GM21529 (cell line): ENCODE measurements around the gene ANKRD11.
"Not testable (repeated sequence)": the region's sequence is repeated elsewhere in the genome, so short reads cannot be mapped to it uniquely, and the experiment has no call there.

Experiments
- ATAC-seq: cut with Tn5 transposase; IDR thresholded peaks from one replicate; pipeline ENCODE4 v1.9.1; 2021; ENCODE audit not compliant: unreplicated experiment

The ANKRD11 gene

DNA sequence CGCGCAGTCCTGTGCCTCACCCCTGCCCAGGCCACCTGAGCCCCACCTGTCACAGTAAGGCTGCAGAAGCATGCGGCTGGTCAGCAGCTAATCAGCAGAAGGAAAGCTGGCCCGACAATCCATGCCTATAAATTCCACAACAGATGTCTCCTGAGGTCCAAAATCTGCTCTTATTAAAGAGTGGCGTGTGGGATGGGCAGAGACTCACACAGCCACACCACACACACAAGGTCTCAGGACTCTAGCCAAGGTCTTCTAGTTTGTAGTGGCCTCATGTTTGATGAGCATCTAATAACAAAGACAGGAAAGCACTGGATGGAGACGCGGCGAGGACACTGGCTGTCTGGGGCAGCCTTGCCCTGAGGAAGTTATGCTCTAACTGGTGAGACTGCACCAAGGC is 55.9 kb downstream of the ANKRD11 start:
- no peak for ATAC-seq

GRCh38 chr16:89433363-89433984 is 56.9 kb downstream of the ANKRD11 start:
- not testable (repeated sequence) for ATAC-seq

DNA sequence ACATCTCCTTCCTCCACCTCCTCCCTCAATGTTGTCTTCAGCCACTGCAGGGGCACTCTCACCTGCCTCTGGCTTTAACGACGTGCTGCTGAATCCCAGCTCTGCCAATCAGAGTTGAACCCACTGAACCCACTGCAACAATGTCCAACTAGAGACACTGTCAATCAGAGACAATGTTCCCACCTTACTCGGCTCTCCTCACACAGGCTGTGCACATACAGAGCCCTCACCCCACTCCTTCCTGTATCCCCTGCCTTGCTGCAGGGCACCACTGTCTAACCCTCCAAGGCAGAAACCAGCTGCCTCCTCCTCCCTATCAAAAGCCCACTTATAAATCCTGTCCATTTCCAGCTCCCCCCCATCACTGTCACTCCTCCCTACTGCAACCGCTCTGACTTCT is 58.7 kb downstream of the ANKRD11 start:
- no peak for ATAC-seq

- ATAC-seq: no peak
Observed at GRCh38 chr16:89431158-89431584, 59.2 kb downstream of the ANKRD11 start.

DNA sequence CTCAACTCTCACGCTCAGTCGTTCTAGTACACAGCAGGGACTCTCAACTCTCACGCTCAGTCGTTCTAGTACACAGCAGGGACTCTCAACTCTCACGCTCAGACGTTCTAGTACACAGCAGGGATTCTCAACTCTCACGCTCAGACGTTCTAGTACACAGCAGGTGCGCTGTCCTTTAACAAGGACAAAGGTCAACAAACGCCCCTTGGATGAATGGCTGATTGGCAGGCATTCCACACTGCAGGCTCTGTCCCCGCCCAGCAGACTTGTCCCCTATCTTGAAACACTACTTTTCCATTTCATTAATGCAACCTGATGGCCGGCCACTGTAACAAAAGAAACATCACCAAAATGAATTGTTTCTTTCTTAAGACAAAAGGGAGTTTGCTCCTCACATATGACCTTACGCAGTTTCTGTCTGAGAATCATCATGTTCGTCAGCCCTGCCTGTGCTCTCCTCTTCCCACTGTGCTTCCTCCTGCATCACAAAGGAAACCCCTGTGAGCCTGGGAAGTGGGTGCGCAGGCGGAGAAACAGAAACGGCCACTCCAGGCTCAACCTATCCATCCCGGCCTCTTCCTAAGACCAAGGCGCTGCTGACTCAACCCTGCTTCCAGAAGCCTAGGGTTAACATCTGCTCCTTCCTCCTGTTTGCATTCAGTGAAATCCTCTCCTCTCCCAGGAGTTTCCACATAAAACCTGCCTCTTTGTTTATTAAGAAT is 59.8 kb downstream of the ANKRD11 start:
- ATAC-seq: no peak

DNA sequence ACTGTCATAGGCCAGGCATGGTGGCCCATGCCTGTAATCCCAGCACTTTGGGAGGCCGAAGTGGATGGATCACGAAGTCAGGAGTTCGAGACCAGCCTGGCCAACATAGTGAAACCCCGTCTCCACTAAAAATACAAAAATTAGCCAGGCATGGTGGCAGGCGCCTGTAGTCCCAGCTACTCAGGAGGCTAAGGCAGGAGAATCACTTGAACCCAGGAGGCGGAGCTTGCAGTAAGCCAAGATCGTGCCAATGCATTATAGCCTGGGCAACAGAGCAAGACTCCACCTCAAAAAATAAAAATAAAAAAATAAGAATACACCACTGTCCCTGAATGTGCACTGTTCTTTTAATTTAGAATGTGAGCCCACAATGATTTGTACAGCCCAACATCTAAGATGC is 61.8 kb downstream of the ANKRD11 start:
- ATAC-seq: not testable (repeated sequence)

DNA sequence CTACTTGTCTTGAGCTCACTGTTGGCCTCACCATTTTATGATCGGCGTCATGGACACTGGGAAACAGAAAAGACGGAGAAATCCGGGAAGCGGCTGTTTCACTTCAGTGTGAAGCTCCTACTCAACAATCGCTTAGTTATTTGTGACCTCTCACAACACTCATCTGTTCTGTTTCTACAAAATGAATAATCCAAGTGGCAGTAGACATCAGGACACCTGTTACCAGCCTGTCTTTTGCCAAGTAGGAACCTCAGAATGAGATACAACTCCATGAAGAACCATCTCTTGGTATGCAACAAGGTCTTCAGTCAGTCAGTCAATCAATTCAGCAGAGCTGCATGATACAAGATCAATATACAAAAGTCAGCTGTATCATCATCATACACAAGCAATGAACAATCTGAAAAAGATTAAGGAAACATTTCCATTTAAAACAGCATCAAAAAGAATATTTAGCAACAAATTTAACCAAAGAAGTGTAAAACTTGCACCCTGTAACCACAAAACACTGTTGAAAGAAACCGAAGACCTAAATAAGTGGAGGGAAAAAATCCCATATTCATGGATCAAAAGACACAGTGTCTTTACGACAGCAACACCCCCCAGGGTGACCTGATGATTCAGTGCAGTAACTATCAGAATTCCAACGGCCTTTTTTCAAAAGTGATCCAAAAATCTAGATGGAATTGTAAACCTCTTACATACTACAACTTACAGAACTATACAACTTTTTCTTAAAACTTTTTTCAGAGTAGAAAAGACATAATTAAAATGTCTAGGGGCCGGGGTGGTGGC is 63.4 kb downstream of the ANKRD11 start:
- no peak for ATAC-seq

DNA sequence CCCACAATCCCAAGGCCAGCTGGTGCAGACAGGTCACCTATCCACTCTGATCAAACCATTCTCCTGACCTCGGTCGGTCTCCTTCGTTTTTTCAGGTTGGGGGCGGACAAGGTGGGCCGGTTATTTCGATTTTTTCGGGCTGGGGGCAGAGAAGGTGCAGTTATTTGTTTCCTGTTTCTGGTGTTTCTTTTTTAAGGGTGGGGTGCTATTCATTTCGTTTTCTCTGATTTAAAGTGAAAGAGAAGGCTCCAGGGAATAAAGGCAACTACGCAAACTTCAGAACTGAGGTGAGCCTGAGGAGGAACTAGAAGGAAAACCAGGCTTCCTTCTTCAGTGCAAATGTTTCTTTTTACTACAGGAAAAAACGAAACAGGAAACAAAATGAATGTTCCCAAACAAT is 64.8 kb downstream of the ANKRD11 start:
- no peak for ATAC-seq

GRCh38 chr16:89423681-89424260 is 66.6 kb downstream of the ANKRD11 start:
- no peak for ATAC-seq

GRCh38 chr16:89422905-89423630 is 67.3 kb downstream of the ANKRD11 start:
- peak; percentile 64 for ATAC-seq

DNA sequence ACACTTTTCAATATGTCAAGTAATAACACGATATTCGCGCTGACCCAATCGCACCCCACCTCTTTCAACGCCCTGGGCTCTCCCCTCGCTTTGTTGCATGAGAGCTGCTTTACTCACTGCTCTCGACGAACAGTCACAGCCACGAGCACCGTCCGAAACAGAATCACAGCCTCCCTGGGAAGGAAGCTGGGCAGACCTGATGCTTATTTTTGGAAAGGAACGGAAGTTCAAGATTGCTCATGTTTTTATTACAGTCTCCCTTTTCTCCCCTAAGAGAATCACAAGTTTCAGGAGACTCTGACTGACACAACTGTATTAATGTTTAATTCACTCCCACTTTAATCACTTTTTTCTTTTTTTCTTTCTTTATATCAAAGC is 67.8 kb downstream of the ANKRD11 start:
- peak; percentile 83 for ATAC-seq

GRCh38 chr16:89421300-89421699 is 69.1 kb downstream of the ANKRD11 start:
- ATAC-seq: not testable (repeated sequence)

GRCh38 chr16:89420204-89420603 is 70.2 kb downstream of the ANKRD11 start:
- no peak for ATAC-seq

DNA sequence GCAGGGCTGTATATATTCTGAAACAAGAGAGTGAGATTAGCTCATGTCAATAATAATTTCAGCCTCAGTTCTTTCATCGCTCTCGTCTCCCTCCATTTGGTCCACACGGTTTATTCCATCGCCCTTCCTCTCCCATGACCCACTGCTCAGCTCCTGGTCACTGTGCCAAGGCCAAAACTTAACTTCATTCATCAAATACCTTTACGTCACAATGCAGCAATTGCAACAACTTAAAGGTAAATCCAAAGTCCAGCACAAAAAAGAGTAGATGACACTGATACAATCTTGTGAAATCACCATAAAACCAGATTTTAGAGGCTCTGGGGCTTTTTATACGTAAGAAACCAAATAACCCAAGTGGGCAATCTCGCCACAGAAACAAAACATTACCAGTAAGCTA is 72.0 kb downstream of the ANKRD11 start:
- no peak for ATAC-seq

DNA sequence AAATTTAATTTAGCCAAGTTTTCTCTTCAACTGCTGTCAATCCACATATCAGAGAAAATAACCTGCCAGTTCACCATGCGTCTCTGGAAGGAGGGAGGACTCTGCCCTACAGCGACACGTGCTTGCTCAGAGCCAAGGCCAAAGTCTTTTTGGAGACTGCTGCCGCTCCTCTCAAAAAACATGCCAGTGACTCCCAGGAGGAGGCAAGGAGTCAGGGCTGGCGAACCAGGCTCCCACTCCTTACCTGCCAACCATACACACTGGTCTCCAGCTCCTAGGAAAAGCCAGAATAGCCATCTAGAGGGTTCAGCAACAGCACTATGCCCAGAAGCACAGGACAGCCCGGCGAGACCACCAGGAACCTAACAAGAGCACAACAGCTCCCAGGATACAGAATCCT is 73.0 kb downstream of the ANKRD11 start:
- no peak for ATAC-seq

DNA sequence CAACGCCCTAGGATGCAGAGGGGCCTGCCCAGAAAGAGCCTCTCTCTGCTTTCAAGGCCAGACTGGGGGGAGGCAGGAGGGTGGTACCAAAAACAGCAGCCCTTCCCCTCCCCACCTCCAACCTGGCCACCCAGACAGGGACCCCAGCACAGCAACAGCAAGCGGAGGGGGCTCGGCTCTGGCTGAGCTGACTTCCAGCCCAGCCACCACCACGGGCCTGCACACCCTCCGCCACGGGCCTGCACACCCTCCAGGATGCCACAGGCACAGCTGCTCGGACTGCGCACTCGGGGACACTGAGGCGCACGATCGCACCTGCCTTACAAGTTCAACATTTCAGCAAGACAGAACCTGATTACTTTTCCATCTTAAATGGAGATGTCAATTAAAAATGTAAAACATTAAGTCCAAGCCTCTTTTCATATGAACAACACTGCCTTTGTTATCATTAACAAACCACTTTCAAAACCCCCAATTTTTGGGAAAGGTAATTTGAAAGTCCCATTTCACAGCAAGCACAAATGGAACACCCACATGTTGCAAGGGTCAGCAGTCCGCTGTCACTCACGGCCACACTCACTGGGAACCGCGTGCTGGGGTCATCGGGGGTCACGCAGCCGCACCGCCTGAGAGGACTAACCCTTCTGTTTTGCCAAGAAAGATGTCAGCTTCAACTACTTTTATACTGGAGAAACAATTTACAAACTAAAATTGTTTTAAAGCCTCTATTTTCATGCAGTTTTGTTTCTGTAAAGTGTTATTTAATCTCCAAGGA is 76.4 kb downstream of the ANKRD11 start:
- no peak for ATAC-seq

DNA sequence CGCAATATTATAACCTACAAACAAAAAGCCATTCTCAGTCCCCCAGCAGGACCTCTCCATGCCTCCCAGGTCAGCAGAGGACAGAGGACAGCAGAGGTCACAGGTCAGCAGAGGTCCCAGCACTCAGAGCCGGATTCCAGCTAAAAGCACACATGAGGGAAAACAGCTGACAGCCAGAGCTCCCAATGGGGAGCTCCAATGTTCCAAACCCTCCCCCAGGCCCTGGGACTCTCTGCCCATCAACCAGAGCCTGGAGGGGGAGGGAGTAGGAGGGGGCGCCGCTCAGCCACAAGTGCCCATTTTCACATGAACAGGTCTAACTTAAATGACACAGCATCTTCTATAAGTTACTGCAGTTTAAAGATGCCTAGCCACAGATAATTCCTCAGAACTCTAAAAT is 77.5 kb downstream of the ANKRD11 start:
- ATAC-seq: no peak

DNA sequence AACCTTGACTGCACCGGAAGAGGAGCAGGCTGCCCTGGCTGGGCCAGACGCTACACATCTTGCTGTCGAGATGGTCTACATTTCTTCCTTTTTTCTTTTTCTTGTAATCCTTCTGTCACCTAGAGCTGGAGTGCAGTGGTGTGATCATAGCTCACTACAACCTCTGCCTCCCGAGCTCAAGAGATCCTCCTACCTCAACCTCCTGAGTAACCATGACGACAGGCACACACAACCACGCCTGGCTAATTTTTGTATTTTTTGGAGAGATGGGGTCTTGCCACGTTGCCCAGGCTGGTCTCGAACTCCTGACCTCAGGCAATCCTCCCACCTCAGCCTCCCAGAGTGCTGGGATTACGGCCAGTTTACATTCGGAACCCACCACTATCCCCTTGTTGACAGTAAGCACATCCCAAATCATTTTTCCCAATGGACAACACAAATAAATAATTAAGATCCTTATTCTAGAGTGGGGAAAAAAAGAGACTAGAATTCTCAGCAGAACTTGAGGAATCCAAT is 79.0 kb downstream of the ANKRD11 start:
- ATAC-seq: no peak

GRCh38 chr16:89410794-89411309 is 79.5 kb downstream of the ANKRD11 start:
- ATAC-seq: no peak

GRCh38 chr16:89410322-89410721 is 80.0 kb downstream of the ANKRD11 start:
- ATAC-seq: no peak
